Superior temporal gyrus (tissue), 1 donor: ENCODE measurements around the gene LIN37.
"Not testable (repeated sequence)": the region's sequence is repeated elsewhere in the genome, so short reads cannot be mapped to it uniquely, and the experiment has no call there.

ENCODE experiments used
- DNase-seq: peaks from one replicate; pipeline ENCODE4 v3.0.0-alpha.2; 2016; ENCODE audit errors: extremely low spot score

LIN37 gene

DNA sequence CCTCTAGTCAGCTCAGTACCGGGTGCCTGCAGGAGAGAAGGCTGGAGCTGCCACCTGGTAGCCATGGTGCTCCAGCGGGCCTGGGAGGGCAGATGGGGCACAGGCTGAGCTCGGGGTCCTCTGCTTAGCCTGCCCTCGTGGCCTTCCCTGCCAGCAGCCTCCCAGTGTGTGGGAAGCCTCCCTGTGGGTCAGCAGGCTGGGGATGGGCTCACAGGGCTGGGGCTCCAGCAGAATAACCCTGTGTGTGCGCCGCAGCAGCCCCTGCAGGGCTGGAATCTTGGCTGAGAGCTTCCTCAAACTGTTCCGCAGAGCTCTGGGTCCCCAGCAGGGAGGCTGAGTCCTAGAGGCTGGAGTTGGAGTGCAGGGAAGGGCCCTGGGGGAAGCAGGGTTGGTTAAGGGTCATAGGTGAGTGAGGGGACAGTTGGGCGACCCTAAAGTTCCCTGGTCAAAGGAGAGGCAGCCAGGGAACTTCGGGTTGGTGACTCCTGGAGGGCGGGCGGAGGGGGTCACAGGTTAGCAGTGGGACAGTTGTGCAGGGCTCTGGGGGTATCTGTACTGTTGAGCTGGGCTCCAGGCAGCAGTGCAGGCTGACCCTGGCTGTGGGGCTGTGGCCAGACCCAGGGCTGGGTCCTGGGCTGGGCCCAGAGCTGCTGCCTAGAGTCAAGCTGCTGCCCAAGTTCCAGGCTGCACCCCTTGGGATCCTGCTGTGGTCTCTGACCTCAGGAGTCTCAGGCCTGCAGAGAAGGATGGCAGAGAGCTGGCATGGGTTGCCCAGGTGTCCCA is 41.0 kb downstream of the LIN37 start:
- no peak for DNase-seq

DNA sequence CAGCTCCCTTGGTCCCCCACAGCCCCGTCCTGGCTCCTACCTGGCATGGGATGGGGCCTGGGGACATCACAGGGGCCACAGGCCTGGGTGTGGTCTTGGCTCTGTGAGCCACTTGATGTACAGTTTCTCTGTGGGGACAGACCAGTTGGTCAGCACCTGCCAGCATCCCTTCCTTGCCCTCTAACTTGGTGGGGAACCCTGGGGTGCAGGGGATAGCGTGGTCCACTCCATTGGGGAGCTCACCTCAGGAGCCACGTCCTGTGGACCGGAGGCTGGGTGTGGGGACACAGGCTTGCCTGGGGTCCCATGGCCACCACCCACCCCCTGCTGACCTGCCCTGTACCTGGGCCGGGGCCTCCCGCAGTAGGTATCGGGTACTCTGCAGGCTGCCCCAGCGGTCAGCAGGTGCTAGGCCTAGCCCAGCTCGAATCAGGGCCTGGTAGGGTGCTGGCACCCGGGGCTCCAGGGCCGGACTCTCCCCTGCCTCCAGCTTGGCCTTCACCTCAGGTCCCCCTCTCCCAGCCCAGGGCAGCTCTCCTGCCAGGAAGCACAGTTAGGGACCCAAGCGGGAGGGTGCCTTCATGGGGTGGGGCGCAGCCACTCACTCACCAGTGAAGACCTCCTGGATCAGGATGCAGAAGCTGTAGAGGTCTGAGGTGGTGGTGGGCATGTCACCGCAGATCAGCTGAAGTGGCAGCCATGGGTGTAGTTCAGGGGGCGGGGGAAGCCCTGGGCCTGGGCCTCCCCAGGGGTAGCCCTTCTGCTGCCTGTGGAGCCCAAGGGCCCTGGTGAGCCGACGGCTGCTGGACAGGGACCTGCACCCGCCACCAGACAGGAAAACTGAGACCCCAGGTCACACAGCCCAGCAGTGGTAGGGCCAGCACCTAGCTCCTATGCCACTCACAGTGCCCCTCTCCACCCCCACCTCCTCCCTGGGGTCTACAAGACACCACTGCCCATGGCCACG is 41.9 kb downstream of the LIN37 start:
- no peak for DNase-seq

DNA sequence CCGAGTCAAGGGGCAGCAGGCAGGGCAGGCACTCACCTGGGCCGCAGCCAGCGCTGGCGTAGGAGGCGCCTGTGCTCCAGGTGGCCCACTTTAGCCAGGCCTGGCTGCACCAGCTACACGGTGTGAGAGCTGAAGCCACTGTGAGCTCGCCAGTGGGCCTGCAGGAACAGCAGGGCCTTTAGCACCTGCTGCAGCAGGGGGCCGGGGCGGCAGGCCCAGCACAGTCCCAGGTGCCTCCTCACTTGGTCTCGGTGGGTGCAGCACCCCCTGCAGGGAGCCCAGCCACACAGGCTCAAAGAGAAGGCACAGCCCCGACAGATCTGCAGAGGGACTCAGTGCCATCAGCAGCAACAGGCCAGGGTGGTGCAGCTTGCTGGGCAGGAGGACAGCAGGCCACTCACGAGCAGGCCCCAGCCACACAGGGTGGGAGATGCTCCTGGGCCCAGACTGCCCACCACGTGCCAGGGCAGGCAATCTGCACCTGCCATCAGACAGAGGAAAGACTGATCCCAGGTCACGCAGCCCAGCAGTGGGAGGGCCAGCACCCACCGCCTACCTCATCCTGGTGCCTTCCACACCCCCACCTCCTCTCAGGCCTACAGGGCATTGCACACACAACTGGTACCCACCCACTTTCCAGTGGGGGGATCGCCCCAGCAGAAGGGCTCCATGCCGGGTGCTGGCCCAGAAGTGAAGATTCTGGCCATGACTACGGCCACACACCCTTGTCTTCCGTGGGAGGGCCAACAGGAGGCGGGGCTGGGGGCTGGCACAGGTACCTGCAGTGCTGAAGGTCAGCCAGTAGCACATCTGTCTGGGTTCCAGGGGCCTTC is 42.8 kb downstream of the LIN37 start:
- DNase-seq = no peak

DNA sequence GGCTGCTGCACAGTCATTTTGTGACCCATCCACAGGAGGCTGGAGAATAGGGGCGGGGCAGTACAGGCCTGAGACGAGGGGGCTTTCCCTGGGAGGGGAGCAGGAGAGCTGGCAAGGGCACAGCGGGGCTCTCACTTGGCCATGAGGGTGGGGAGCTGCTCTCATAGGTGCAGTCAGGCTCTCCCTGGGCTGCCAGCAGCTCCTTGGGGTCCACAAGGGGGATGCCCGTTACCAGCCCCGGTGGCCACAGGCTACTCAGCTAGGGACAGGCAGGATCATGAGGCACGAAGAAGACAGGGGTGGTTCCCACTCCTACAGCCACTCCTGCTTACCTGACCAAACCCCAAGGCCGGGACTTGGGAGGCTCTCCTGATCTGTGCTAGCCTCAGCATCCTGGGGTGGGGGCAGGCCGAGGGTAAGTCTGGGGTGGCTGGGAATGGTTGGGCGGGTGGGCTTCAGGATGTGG is 43.5 kb downstream of the LIN37 start:
- DNase-seq = no peak

DNA sequence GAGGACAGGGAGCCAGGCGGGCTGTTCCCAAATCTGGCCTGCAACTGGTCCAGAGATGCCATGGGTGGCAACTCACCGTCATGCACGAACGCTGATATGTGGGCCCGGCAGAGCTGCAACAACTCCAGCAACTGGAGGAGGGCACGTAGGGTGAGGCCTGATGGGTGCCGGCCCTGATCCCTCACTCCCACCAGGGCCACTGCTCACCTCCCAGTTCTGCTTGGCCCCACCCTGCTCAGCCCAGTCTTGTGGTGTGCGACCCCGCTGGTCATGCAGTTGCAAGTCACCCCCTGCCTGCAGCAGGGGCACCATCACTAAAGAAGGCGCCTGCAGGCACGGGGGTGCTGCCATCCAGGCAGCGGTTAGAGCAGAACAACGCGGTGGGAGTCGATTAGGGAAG is 43.9 kb downstream of the LIN37 start:
- DNase-seq = no peak

DNA sequence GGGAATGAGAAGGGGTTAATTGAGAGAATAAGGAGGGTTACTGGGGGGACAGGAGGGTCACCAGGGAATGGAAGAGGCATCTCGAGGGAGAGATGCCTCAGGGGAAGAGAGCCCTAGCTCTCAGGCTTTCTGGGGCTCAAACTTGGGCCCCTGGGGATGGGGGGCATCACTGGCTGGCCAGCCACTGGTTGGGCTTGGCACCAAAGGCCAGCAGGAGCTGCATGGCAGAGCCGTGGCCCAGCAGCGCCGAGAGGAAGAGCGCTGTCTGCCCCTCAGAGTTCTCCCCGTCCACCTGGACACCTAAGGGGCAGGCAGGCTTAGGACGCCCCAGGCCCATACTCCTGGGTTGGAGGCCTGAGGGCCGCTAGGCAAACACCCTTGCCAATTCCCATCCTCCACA is 44.5 kb downstream of the LIN37 start:
- no peak for DNase-seq

DNA sequence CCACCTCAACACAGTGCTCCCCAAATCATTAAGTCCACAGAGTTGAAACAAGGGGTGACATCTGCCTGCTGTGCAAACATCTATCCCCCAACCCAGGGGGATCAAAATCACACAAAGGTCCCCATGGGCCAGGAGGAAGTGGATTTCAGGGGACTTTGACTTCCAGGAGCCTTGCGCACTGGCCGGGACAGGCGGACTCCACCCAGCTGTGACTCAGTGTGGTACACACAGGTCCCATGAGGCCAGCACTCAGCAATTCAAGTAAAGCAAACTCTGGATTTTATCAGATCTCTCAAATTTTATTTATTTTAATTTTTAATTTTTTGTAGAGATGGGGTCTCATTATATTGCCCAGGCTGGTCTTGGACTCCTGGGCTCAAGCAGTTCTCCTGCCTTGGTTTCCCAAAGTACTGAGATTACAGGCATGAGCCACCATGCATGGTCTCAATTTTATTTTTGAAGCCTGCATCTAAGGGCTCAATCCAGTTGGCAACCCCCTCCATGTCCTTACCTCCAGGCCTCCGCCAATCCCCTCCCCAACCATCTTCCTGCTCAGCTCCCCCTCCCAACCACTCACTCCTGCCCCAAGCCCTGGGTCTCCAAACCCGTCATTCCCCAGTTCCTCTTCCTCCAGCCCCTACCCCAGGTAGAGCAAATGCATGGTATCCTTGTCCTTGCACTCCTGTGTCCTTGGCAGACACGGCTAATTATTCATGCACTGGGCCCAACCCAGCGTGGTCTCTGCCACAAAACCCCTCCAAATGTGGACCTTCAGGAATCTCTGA is 45.2 kb downstream of the LIN37 start:
- no peak for DNase-seq

DNA sequence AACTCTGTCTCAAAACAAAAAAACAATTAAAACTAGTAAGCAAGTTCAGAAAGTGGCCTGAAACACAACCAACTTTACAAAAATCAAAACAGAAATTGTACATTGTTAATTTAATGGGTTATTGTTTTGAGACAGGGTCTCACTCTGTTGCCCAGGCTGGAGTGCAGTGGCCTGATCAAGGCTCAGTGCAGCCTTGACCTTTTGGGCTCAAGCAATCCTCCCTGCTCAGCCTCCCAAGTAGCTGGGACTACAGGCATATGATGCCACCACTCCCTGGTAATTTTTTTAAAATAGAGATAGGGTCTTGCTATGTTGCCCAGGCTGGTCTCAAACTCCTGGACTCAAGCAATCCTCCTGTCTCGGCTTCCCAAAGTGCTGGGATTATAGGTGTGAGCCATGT is 47.2 kb downstream of the LIN37 start:
- not testable (repeated sequence) for DNase-seq

DNA sequence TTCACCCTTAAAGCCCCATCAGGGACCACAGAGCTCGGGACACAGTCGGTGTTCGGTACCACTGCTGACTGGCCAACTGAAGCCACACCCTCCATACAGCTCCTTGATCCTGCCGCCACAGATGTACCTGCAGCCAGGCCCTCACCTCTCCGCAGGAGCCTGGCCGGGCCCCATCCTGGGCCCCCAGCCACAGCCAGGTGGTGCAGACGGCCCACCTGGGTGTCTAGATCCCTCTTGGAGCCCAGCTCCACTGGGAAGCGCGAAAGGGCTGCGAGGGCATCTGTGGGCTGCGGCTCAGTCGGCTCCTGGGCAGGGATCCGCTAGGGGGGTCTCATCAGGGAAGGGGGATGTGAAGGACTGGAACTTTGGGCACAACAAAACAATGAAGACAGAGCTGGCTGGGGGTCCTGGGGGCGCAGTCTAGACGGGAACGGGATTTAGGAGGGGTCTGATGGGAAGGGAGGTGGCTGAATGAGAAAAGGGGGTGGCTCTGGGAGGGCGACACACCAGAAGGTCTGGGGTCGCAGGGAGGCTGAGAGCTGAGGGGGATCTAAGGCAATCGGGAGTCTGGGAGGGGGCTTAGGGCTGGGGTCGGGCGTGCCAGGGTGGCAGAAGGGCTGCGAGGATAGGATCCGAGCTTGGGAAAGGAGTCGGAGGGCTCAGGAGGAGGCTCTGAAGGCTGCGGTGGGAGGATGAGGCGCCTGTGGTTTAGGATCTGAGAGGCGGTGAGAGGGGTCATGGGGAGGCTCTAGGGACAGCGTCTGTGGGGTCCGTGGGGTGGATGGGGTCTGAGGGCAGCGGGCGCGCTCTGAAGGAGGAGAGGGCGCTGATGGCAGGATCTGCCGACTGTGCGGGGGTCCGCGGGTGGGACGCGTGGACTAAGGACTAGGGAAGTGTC is 48.5 kb downstream of the LIN37 start:
- no peak for DNase-seq

DNA sequence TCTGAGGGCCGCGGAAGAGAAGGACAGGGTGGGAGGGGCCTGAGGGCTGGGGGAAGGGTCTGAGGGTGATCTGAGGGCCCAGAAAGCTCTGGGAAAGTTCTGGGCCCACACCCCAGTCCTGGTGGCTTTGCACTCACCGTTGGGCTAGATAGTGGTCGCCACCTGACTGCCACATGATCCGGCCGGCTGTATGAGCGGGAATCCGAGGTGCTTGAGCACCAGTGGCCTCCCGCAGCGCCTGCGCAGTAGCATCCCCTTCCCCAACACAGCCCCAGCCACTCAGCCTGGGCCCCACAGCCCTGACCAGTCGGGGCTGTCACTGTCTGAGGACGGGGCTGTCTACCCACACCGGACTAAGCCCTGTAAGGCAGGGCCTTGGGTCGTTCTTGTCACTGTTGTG is 49.3 kb downstream of the LIN37 start:
- peak; percentile 34 for DNase-seq

DNA sequence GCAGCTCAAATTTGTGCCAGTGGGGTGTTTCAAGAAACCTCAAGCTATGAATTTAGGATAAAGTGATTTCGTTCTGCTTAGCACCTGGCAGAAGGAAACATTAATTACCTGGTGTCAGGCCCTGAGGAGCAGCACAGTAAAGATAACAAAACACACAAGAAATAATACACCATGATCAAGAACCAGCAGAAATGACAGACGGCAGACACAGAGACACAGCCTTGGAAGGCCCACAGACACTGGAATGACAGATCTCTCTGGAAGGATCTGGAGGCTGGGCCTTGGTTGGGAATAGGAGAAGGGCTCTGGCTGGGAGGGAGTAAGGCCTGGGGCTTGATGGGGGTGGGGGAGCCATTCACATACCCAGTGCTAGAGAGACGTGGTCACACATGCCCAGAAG is 53.5 kb downstream of the LIN37 start:
- no peak for DNase-seq
